ENCODE results near the gene LINGO3.

Gene LINGO3

DNA sequence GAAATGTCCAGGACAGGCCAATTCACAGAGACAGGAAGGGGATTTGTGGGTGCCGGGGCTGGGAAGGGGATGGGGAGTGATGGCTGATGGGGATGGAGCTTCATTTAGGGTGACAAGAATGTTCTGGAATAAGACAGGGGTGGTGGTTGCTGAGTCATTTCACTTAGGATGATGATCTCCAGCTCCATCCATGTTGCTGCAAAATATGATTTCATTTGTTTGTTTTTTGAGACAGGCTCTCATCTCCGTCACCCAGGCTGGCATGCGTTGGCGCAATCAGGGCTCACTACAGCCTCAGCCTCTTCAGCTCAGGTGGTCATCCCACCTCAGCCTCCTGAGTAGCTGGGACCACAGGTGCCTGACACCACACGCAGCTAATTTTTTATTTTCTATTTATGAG lies 48.6 kb downstream of the LINGO3 start:
- no peak for DNase-seq
